Prostate gland (tissue), 2 donors: ENCODE results near the gene ARCN1. TPM values are rescaled to one million over a fixed set of nuclear protein-coding genes. Genes with fewer than 3 reads are reported as not detected.
"Not testable (repeated sequence)": the region's sequence is repeated elsewhere in the genome, so short reads cannot be mapped to it uniquely, and the experiment has no call there.

Experiments
- DNase-seq: peaks from one replicate; pipeline ENCODE4 v3.0.0-alpha.2; 2019; ENCODE audit warnings: low spot score
- H3K27ac ChIP-seq, 2 donors: fragments of 200-600 bp; sonication (generic); 2 replicates each; pipeline ENCODE4 v1.5.1; 2017 to 2019
- H3K27me3 ChIP-seq: fragments of 200-600 bp; sonication (generic); replicated peaks from 2 replicates; pipeline ENCODE4 v1.5.1; 2019; ENCODE audit not compliant: insufficient read depth
- H3K36me3 ChIP-seq, 2 donors: fragments of 200-600 bp; sonication (generic); 1 replicate in 1 of 2; 2 replicates in 1 of 2; pipeline versions ENCODE4 v1.5.1 to v1.8.1; 2017 to 2019
- H3K4me1 ChIP-seq: fragments of 200-600 bp; sonication (generic); replicated peaks from 2 replicates; pipeline ENCODE4 v1.5.1; 2019
- H3K4me3 ChIP-seq, 2 donors: fragments of 200-600 bp; sonication (generic); 2 replicates each; pipeline ENCODE4 v1.5.1; 2017 to 2019
- H3K9me3 ChIP-seq: fragments of 200-600 bp; sonication (generic); 2 replicates; pipeline ENCODE4 v1.5.1; 2017
- POLR2A ChIP-seq: fragments of 450-650 bp; IDR thresholded peaks from one replicate; pipeline ENCODE4 v1.6.1; 2016; ENCODE audit warnings: antibody characterized with exemption, mild to moderate bottlenecking
- POLR2AphosphoS5 ChIP-seq: sonication (generic); formaldehyde crosslinking; IDR thresholded peaks from one replicate; pipeline ENCODE4 v1.6.1; 2017; ENCODE audit warnings: antibody characterized with exemption
- WGBS: methylation state at CpG from one replicate; pipeline ENCODE4 v1.1.5; 2018; 5-methylcytosine and 5-hydroxymethylcytosine counted together
- intact Hi-C: fragments of 100-400 bp; cut with DNase I; formaldehyde crosslinking; loops from one replicate; pipeline ENCODE4 v1.14.2; 2022
- total RNA-seq, 2 donors: library from RNA; depleted of rRNA; stranded (reverse); fragments of >200 nt; gene quantifications; one replicate each; pipeline ENCODE4 v1.1.0, GENCODE V29; 2016
- TF ChIP-seq, protein P1 (sequence below), 4 experiments: fragments of 200-600 bp in 2 of 4; fragments of 450-650 bp in 2 of 4; sonication (generic) in 2 of 4; IDR thresholded peaks; 1 replicate in 3 of 4; 2 replicates in 1 of 4; pipeline ENCODE4 v1.5.1; 2016 to 2019; ENCODE audit warnings: antibody characterized with exemption in 4 of 4, mild to moderate bottlenecking in 2 of 4, moderate library complexity in 2 of 4

The ARCN1 gene
- total RNA-seq, 2 donors from 2014 or later, result 108 to 132 TPM

DNA sequence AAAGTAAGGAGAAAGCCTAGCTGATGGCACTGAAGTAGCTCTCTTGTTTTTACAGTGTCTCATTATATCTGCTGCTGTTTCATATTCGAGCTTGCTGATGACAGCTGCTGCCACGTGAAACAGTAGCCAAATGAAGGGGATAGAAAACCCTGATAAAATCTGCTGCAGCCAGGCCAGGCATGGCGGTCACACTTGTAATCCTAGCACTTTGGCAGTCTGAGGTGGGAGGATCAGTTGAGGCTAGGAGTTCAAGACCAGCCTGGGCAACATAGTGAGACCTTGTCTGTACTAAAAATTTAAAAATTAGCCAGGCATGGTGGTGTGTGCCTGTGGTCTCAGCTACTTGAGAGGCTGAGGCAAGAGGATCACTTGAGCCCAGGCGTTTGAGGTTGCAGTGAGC, 19.9 kb upstream of the ARCN1 start:
- Histone ChIP-seq H3K9me3 (no peaks in the 10 kb centered on the region), H3K4me3 (no peak overlapping the region), H3K27me3 (no peaks in the 10 kb centered on the region), H3K4me1 (no peaks in the 10 kb centered on the region), H3K36me3 (no peaks in the 10 kb centered on the region), H3K27ac (no peak overlapping the region)
- TF ChIP-seq, protein P1, sequence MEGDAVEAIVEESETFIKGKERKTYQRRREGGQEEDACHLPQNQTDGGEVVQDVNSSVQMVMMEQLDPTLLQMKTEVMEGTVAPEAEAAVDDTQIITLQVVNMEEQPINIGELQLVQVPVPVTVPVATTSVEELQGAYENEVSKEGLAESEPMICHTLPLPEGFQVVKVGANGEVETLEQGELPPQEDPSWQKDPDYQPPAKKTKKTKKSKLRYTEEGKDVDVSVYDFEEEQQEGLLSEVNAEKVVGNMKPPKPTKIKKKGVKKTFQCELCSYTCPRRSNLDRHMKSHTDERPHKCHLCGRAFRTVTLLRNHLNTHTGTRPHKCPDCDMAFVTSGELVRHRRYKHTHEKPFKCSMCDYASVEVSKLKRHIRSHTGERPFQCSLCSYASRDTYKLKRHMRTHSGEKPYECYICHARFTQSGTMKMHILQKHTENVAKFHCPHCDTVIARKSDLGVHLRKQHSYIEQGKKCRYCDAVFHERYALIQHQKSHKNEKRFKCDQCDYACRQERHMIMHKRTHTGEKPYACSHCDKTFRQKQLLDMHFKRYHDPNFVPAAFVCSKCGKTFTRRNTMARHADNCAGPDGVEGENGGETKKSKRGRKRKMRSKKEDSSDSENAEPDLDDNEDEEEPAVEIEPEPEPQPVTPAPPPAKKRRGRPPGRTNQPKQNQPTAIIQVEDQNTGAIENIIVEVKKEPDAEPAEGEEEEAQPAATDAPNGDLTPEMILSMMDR (IDR thresholded peaks at IDR 0.05), result no peak
- no peak for TF ChIP-seq POLR2A
- no peak for TF ChIP-seq POLR2AphosphoS5
- no peak for DNase-seq
- 75% methylated on average over 4 of the region's 4 CpGs for WGBS
- intact Hi-C loops, result no loop called here

DNA sequence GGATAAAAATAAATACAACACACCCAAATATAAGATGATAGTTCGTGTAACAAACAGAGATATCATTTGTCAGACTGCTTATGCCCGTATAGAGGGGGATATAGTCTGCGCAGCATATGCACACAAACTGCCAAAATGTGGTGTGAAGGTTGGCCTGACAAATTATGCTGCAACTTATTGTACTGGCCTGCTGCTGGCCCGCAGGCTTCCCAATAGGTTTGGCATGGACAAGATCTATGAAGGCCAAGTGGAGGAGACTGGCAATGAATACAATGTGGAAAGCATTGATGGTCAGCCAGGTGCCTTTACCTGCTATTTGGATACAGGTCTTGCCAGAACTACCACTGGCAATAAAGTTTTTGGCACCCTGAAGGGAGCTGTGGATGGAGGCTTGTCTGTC, 11.4 kb upstream of the ARCN1 start:
- TF ChIP-seq POLR2A, result no peak
- no peak for TF ChIP-seq POLR2AphosphoS5
- TF ChIP-seq, protein P1 (IDR thresholded peaks at IDR 0.05), result no peak
- 83% methylated on average over 4 of the region's 4 CpGs for WGBS
- Histone ChIP-seq H3K4me1 (peaks cover 10% of the 10 kb centered on the region), H3K36me3 (no peaks in the 10 kb centered on the region), H3K27ac (no peak overlapping the region), H3K27me3 (no peaks in the 10 kb centered on the region), H3K4me3 (no peak overlapping the region), H3K9me3 (no peaks in the 10 kb centered on the region)
- no peak for DNase-seq
- intact Hi-C loops, result no loop called here

DNA sequence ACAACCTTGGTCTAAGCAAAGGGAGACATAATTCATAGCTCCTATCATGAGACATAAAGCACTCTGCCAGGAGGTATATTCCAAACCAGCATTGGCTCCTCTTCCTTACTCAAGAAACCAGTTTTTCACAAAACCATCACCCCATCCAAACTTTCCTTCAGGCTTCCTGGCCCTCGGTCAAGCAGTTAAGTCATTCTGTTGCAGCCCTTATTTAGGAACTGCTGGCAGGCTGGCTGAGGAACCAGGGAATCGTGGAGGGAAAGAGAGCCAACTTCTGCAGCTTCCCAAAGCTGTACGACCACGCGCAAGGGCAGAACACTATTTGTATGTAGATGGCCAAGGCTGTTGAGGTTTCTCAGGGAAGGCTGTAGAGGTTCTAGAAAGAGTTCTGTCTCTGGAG, 7.2 kb upstream of the ARCN1 start:
- H3K36me3 ChIP-seq, result no peaks in the 10 kb centered on the region
- TF ChIP-seq, protein P1 (IDR thresholded peaks at IDR 0.05), result no peak
- TF ChIP-seq POLR2A, result no peak
- TF ChIP-seq POLR2AphosphoS5, result no peak
- H3K27me3 ChIP-seq, result no peaks in the 10 kb centered on the region
- H3K9me3 ChIP-seq, result no peaks in the 10 kb centered on the region
- H3K27ac ChIP-seq, result peak overlapping the region; percentile 68 to 72
- intact Hi-C loops, result loop anchor here (5.0 kb wide), 1 partner anchor 33 kb away; the partner anchor contains the start of gene TMEM25
- H3K4me3 ChIP-seq, result peak overlapping the region; percentile 35 to 44
- WGBS, result 11% methylated on average over 5 of the region's 5 CpGs
- DNase-seq, result peak; percentile 11
- H3K4me1 ChIP-seq, result peaks cover 10% of the 10 kb centered on the region

DNA sequence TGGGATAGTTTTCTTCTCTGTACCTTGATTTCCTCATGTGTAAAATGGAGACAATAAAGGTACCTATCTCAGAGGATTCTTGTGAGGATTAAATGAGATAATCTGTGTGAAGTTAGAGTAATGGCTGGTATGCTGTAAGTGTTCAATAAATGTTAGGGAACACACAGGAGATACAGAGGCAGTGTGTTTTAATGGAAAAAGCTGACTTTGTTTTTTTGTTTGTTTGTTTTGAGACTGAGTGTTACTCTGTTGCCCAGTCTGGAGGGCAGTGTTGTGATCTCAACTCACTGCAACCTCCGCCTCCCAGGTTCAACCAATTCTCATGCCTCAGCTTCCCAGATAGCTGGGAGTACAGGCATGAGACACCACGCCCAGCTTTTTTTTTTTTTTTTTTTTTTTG, 2.5 kb upstream of the ARCN1 start:
- H3K27me3 ChIP-seq, result no peaks in the 10 kb centered on the region
- no peak overlapping the region for H3K4me3 ChIP-seq
- H3K4me1 ChIP-seq, result peaks cover 5% of the 10 kb centered on the region
- 95% methylated on average over 2 of the region's 2 CpGs for WGBS
- intact Hi-C loops, result loop anchor here (5.0 kb wide), 1 partner anchor 37 kb away; the partner anchor contains the start of gene TMEM25
- no peaks in the 10 kb centered on the region for H3K36me3 ChIP-seq
- DNase-seq, result no peak
- TF ChIP-seq POLR2AphosphoS5 (no peak), POLR2A (no peak)
- TF ChIP-seq, protein P1 (IDR thresholded peaks at IDR 0.05), result no peak
- H3K9me3 ChIP-seq, result no peaks in the 10 kb centered on the region
- no peak overlapping the region for H3K27ac ChIP-seq

DNA sequence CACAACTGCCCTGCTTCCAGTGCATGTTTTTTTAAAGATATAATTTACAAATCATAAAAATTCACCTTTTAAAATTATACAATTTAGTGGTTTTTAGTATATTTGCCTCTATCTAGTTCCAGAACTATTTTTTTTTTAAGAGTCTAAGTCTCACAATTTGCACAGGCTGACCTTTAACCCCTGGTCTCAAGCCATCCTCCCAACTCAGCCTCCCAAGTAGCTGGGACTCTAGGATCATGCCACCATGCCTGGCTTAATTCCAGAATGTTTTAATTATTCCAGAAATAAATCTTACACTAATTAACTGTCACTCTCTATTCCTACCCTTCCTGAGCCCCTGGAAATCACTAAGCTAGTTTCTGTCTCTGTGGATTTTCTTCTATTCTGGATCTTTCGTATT, 1.4 kb upstream of the ARCN1 start:
- Histone ChIP-seq H3K36me3 (no peaks in the 10 kb centered on the region), H3K9me3 (no peaks in the 10 kb centered on the region), H3K4me3 (no peak overlapping the region), H3K4me1 (no peaks in the 10 kb centered on the region), H3K27me3 (no peaks in the 10 kb centered on the region), H3K27ac (no peak overlapping the region)
- TF ChIP-seq POLR2AphosphoS5 (no peak), POLR2A (no peak)
- TF ChIP-seq, protein P1 (IDR thresholded peaks at IDR 0.05), result no peak
- intact Hi-C loops, result no loop called here
- WGBS, result 100% methylated on average over 1 of the region's 1 CpG
- DNase-seq, result no peak

DNA sequence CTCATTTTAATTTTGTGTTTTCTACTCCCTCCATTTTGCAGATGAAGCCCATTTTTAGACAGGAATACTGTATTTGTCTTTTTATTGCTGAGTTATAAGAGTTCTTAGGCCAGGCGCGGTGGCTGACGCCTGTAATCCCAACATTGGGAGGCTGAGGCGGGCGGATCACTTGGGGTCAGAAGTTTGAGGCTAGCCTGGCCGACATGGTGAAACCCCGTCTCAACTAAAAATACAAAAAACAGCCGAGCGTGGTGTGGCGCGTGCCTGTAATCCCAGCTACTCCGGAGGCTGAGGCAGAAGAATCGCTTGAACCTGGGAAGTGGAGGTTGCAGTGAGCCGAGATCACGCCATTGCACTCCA, 528 bp upstream of the ARCN1 start:
- H3K4me1 ChIP-seq, H3K36me3 ChIP-seq, H3K9me3 ChIP-seq, intact Hi-C loops, DNase-seq, H3K27me3 ChIP-seq: not testable (repeated sequence)
- peak overlapping the region; percentile 91 to 92 for H3K4me3 ChIP-seq
- WGBS, result 5% methylated on average over 15 of the region's 15 CpGs
- H3K27ac ChIP-seq, result peak overlapping the region; percentile 97 to 99
